ENCODE data around the gene PRRG2.

The PRRG2 gene

DNA sequence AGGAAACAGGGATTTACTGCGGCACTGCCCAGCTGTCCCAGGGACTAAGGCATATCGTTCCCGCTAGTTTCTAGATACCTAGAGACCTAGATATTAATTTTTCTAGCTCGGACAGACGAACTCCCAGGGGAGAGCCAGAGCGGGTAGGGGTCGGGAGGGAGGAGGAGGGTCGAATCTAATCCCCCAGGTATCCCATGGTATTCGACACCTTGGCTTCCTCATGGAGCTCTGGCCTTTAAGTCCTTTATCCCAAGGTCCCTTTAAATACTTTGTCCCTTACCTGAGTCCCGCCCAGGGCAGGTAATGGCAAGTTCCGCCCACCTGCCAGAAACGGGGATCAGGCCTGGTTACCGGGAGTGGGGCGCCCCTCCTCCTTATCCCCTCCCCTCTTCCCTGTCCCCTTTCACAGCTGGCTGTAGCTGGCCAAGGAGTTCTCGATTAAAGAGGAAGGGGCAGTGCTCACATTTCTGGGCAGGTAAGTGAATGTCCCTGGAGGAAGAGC is at the start of gene PRRG2:
TSS of gene PRRG2 (plus strand) at position 310 of the 502 bp plus-strand sequence. CDS start 1,904 bp downstream, outside the sequence.
- no peak for DNase-seq

DNA sequence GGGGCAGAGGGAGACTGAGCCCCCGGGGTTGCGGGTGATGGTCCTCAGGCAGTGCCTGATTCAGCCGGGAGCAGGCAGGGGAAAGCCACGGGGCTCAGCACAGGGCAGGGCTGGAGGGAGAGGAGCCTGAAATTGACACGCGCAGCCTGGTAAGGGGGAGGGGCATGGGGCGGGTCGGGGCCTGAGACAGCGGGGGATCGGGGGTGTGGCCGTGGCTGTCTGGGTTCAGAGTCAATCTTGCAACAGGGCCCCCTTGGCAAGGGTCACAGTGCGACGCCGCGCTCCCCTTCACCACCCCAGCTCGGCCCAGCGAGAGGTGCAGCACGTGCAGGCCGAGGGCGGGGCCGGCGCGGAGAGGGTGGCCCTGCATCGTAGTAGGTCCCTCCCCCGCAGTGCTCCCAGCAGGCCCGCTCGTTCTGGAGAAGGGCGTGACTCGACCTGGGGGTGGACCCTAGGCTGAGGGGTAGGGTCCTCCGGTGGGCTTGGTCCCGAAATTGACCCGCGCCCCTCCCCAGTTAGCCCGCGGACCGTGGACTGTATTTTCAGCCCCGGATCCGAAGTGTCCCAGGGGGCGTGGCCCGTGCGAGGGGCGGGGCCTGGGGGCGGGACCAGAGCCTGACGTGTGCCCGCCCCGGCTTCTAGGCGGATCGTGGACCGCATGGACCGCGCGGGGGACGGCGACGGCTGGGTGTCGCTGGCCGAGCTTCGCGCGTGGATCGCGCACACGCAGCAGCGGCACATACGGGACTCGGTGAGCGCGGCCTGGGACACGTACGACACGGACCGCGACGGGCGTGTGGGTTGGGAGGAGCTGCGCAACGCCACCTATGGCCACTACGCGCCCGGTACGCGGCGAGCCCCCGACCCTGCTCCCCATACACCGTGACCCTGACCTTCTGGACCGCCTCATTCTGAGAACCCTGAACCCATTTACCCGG is 47.3 kb upstream of the PRRG2 start:
- peak; percentile 75 for DNase-seq

DNA sequence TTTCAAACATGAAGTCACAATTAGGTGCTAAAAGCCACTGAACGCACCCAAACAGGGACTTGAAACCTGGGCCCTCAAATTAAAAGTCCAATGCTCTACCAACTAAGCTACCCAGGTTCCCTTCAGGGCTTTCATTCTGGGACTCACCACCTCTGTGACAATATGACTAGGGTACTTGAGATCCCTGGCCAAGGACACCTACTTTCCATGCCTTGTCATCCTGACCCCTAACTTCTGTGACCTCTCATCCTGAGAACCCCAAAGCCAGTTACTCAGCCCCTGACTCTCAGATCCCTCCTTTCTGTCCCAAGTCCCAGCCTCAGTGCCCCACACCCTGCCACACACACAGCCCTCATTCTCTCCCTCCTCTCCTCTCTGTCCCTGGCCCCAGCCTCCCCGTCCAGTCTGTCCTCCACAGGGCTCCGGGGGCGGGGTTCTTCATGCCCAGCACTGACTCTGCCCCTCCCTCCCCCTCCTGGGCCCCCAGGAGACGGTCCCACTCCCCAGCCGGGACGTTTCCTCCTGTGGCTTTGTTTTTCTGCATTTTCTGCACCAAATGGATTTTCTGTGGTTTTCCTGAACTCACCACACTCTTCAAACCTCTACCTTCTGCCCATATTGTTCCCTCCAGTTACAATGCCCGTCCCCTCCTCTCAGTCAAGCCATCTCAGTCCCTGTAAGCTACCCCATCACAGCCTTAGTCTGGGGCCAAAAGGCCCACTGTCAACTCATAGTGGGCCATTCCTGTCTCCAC is 46.3 kb upstream of the PRRG2 start:
- DNase-seq = no peak

DNA sequence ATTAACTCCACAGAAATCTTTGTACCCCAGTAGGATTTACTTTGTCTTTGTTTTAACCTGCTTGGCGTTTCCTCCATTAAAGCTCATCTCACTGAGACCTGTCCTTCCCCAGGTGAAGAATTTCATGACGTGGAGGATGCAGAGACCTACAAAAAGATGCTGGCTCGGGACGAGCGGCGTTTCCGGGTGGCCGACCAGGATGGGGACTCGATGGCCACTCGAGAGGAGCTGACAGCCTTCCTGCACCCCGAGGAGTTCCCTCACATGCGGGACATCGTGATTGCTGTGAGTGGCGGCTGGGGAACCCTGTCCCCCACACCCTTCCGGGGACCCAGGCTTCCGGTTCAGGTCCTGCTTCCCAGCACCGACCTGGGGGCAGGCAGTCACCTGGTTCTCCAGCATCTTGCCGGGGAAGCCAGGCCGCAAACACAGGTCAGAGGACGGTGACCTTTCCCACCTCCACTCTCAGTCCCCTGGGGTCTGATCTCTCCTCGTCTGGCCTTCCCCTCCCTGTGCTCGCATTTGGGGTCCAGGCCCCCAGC is 44.1 kb upstream of the PRRG2 start:
- no peak for DNase-seq

DNA sequence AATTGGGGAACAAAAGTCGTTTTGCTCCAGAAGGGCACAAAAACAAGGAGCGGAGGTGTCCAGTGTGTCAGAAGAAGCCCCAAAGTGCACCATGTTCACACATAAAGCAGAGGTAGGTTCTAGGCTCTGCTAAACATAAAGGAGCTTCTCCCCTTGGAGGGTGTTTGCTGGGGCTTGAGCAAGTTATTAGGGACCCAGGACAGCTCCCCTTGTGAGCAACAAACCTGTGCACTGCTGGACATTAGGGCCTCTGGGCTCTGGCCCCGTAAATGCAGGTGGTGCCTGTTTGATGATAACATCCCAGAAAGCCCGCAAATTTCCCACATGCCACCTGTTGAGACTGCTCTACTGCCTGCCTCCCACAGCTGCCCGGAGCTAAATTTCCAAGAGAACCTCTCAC is 42.5 kb upstream of the PRRG2 start:
- no peak for DNase-seq

DNA sequence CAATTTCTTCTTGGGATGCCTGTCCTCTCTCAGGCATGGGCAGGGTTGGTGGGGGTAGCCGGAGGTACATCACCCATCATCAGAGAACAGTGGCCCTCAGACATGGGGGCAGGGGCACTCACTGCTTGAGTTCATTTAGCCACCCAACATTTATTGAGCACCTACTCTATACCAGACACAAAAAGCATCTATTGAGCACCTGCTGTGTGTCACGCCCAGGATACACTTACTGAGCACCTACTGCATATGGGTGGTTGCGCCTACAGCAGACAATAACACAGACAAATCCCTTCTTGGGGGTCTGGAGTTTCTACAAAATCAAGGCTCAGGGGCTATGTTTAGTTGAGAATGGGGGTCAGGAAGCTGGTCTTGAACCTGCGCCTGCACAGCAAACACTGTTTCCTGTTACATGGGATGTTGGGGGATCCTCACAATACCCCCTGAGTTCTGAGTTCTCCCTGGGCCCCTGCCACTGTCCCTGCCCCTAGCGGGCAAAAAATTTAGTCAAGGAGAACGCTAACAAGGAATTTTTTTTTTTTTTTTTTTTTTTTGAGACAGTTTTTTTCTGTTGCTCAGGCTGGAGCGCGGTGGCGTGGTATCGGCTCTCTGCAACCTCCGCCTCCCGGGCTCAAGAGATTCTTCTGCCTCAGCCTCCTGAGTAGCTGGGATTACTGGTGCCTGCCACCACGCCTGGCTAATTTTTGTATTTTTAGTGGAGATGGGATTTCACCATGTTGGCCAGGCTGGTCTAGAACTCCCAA is 41.7 kb upstream of the PRRG2 start:
- DNase-seq = no peak

DNA sequence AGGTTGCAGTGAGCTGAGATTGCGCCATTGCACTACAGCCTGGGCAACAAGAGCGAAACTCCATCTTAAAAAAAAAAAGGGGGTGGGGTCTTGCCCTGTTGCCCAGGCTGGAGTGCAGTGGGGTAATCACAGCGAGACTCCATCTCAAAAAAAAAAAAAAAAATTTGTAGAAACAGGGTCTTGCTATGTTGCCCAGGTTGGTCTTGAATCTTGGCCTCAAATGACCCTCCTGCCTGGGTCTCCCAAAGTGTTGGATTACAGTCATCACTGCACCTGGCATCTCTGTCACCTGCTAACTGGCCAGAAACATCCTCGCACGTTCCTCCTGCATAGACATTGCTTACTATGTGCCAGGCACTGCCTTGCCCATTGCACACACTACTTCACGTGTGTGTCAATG is 39.2 kb upstream of the PRRG2 start:
- DNase-seq = no peak

DNA sequence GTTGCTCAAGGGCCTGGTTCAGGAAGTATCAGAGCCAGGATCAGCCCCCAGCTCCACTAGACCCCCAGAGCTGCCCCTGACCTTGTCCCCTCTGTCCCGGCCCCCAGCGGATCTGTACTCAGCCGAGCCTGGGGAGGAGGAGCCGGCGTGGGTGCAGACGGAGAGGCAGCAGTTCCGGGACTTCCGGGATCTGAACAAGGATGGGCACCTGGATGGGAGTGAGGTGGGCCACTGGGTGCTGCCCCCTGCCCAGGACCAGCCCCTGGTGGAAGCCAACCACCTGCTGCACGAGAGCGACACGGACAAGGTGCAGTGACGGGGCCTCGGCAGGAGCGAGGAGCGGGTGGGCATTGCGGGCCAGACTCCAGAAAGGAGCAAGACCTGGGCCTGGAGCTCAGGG is 38.7 kb upstream of the PRRG2 start:
- DNase-seq = no peak

DNA sequence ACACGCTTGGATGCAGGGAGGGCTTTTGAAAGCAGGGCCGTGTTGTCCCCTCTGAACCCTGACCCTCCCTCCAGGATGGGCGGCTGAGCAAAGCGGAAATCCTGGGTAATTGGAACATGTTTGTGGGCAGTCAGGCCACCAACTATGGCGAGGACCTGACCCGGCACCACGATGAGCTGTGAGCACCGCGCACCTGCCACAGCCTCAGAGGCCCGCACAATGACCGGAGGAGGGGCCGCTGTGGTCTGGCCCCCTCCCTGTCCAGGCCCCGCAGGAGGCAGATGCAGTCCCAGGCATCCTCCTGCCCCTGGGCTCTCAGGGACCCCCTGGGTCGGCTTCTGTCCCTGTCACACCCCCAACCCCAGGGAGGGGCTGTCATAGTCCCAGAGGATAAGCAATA is 38.1 kb upstream of the PRRG2 start:
- DNase-seq = no peak

DNA sequence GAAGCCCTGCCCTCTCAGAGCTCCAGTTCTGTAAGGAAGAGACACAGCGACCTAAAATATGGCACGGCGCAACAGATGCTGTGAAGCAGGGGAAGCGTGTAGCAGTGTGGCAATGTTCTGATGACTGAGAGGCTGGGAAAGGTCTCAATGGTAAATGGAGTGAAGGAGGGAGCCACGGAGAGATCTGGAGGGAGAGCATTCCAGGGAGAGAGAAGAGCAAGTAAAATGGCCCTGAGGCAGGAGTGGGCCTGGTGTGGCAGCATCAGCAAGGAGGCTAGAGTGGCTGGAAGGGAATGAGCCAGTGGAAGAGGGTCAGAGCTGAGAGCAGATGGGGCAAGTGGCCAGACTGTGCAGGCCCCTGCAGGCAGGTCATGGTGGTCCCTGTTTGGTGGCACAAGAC is 37.0 kb upstream of the PRRG2 start:
- DNase-seq = no peak

DNA sequence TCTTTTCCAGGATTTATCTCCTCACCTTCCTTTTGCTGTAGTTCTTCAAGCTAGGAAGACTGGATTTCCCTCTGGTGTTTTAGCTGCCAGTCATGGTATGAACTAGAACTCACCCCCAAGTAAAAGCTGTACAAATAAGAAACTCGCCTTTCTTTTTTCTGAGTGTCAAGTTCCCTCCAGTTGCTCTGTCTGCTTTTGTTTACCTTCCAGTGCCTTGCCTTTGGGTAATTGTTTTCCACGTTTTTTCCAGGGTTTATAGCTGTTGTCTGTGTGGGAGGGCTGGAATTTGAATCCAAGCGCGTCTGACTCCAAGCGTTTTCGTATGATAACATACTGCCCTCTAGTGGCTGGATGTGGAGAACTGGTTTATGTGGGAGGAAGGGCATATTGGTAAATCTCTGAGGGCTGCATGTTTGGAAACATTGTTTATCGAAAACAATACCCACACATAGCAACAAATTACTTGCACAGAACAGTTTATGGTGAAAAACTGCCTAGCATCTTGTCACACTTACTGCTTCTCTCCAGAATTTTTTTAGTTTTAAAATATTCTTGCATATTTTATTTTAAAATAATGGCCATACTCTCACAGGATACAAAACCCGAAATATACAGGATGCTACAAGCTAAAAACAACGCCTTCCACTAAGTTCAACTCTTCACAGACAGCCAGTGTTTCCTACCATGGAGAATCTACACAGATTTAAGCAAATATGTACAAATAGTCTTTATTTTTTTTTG is 34.1 kb upstream of the PRRG2 start:
- peak; percentile 51 for DNase-seq

DNA sequence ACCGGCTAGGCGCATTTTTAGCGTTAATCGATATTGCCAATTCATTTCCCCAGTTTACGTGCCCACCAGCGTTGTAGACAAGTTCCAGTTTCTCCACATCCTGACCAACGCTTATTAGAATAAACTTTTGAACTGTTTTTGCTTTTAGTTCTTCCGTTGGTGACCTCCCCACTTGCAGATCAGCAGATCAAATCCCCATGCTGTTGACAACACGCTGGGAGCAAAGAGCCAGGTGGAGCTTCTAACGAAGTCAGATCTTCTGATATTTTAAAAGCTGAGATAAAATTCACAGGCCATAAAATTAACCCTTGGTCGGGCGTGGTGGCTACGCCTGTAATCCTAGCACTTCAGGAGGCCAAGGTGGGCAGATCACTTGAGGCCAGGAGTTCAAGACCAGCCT is 32.1 kb upstream of the PRRG2 start:
- DNase-seq = no peak

DNA sequence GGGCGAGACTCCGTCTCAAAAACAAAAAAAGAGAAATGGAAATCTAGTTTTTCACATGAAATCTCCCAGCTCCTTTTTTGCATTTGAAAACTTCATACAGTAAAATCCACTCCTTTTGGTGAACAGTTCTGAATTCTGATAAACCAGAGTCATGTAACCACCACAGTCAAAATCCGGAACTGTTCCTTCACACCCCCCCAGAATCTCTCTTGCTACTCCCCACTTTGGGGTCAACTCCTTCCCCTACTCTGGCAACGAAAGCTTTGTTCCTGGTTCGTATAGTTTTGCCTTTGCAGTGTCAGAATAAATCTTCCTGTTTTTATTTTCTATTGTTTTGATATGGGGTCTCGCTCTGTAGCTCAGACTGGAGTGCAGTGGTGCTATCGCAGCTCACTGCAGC is 29.6 kb upstream of the PRRG2 start:
- DNase-seq = no peak

DNA sequence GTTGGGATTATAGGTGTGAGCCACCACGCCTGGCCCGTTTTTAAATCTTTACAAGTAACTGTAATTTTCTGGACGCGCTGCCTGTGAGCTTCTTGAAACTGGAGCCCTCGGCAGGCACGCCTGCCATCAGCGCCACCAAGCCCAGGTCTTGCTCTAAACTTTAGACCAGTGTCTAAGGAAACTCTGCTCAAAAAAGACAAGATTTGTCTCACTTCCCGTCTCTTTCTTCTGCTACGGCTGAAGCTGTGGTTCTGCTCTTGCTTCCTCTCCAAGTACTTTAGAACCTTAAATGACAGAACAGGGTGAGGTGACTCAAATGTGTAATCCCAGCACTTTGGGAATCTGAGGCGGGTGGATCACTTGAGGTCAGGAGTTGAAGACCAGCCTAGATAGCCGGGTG is 28.4 kb upstream of the PRRG2 start:
- DNase-seq = no peak

DNA sequence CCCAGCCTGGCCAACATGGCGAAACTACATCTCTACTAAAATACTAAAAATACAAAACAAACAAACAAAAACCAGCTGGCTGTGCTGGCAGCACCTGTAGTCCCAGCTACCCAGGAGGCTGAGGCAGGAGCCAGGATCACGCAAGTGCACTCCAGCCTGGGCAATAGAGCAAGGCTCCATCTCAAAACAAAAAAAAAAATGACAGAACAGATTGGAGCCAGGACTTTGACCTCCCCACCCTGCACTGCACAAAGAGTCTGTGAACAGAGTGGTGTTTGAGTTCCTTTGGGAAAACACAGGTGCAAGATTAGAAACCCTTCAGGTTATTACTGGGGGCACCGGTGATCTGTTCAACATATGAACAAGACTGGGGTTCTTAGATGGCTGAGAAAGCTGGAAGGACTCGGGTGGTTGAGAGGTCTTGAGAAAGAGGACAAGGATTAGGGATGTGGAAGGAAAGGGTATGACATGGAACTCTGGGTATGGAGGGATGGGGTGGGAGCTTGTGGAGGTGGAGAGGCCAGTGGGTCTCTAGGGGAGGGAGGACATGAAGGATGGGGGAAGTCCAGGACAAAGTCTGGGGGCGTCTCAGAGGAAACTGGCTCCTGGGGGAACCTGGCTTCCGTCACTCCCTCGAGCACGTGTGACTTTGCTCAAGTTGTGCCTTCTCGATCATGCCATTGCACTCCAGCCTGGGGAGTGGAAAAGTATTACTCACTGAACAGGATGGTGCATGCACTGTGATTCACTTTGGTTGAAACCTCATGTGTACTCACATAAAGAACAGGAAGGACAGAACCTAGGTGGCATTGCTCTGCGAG is 27.5 kb upstream of the PRRG2 start:
- peak; percentile 76 for DNase-seq

DNA sequence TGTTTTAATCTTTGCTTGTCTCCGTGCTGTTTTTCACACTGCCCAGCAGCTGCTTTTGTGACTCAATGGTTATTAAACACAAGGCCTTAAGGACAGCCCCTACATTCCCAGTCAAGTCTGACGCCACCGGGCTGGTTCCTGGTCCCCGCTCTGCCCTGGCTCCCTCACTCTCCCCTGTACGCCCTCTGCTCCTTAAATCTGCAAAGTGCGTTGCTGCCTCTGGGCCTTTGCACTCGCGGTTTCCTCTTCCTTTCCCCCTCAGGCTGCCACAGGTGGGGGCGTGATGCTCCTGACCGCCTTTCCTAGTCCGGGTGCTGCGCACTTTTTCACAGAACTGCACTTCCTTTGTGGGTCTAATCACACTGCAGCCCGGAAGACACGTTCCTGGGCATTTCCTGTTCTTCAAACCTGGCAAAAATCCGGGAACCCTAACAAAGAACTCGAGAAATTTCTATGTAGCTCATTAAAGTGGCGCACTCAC is 26.4 kb upstream of the PRRG2 start:
- DNase-seq = peak; percentile 51

DNA sequence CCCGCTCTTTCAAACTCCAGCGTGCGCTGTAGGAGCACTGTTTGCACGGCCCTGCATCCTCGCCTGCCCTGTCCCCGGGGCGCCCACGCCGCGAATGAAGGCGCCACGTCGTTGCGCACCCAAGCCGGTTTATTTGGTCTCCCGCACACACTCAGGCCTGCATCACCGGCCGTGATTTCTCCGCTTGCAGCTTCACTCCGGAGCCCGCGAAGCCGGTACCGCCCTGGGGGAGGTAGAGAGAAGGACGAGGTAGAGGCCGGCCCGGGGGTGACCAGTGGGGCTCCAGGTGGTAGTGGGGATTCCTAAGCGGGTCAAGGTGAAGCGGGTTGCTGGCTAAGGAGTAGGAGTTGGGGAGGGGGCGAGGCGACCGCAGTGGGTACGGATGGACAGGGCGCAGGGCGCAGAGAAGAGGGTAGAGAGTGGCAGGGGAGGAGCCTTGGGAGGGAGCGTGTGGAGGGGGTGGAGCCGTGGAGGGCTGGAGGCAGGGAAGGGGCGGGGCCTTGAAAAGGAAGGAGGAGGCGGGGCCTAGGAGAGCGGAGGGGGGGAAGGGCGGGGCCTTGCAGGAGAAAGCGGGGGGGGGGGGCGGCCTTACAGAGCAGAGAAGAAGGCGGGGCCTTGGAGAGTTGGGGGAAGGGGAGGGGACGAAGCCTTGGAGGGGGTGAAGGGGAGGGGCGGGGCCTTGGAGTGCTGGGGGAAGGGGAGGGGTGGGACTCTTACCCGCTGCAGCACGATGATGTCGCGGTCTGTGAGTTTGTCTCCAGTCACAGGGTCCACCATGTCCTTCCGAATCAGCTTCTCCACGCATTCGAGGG is 25.3 kb upstream of the PRRG2 start:
- peak; percentile 88 for DNase-seq

DNA sequence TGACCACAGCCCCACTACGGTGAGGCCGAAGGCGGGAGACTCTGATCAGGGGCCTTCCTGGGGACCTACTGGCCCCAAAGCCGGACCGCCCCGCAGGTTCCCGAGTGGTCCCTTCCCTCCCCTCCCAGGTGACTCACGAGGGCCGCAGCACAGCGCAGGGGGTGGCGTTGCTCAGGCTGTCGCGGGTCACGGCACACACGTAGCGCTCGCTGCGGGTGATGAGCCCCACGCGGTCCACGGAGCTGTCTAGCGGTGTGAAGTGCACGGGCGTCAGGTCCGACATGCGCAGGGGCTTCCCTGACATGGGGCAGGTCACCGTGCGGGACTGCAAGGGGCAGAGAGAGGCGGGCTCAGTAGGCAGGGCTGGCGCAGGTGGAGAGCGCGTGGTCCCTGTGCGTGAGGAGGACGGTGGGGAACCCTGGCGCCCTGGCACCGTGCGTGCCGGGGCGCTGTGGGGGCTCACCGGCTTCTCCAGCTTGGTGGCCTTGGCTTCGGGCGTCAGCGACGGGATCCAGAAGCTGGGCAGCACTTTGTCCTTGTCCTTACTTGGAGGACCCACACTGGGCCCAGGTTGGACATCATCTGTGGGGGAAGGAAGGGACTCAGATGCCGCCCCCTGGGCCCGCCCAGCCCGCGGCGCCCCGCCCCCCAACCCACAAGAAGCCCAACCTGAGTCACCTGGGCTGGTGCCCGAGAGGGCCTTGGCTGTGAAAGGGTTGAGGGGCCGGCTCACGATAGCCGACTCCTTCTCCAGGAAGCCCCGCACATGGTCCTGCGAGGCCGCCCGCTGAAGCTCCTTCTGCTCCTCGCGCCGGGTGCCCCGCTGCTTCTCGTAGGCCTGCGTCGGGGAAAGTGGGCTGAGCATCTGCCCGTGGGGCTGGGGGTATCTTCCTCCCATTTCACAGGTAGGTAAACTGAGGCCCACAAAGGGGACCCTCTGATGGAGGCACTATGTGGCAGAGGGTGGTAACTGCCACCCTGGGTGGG is 24.4 kb upstream of the PRRG2 start:
- DNase-seq = peak; percentile 37

Measured in stimulated activated CD4-positive, alpha-beta T cell treated with anti-CD3 and anti-CD28 coated beads, Interleukin-1b, Interleukin-23, amount 100 ng/mL, for 48 hours (primary cell).